Stimulated activated CD8-positive, alpha-beta memory T cell treated with anti-CD3 and anti-CD28 coated beads, Interleukin-4, amount 100 ng/mL, for 4 hours (primary cell): ENCODE results near the gene NEK8.
"Not testable (repeated sequence)": the region's sequence is repeated elsewhere in the genome, so short reads cannot be mapped to it uniquely, and the experiment has no call there.

Source experiments
- DNase-seq, 2 donors: peaks; one replicate each; pipeline ENCODE4 v3.0.0-alpha.2; 2020; ENCODE audit warnings: low read depth in 2 of 2, low spot score in 1 of 2

NEK8 gene

DNA sequence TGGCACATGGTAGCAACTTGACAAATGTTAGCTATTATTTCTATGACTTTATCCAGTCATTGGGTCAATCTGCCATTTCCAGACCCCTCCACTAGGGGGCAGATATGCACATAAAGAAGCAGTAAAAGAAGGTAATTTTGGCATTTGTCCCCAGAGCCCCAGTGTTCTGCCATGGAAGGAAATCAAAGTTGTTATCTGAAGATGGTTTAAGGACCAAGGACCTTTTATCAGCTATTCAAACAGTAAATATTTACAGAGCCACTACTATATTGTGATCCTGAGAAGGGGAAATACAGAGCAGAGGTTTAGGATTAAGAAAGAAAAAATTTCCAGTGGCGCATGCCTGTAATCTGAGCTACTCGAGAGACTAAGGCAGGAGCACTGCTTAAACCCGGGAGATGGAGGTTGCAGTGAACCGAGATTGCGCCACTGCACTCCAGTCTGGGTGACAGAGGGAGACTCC, 35.2 kb downstream of the NEK8 start:
- peak; percentile 55 to 79 for DNase-seq

DNA sequence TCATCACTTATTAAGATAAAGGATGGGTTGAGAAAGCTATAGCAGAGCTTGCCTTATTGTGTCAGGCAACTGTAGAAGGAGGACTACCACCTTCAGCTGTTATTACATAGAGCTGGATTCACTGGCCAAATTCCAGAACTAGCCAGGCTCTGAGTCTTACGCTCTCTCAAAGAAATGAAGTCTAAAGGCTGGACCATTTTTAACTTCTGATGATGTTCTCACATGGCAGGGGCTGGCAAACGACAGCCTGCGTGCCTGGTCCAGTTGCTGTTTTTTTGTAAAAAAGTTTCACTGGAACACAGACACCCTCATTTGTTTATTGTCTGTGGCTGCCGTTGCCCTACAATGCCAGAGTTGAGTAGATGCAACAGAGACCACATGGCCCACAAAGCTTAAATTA, 36.5 kb downstream of the NEK8 start:
- no peak for DNase-seq

DNA sequence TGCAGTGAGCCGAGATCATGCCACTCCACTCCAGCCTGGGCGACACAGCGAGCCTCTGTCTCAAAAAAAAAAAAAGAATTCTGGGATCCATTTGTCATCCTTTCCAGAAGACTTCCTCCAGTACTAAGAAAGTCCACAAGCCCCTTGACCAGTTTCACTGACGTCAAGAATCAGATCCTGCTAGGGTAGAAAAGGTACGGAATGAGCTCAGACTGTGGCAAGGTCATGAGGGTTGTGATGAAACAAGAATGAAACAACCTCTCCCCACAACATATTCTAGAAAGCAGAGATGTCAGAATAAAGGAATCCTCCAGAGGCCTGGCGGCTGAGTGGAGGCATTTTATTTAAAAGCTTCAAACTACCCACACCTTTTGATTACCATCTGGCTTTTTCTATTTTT, 45.1 kb downstream of the NEK8 start:
- DNase-seq = no peak

DNA sequence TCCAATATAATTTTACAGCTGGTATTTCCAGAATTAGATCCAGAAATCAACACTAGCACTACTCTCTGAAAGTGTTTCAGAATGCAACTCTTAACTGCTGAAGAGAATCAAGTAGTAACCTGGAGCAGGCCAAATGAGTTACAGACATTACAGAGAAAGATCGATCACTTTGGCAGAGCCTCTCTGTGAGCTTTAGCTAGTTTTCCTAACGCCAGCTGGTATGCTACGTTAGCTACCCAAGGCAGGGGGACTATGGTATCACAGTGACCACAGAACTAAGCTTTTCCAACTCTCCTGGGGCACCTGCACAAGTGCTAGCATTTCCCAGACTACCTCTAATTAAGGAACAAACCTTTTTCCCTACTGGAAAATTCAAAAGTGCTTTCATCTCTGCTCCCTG, 45.6 kb downstream of the NEK8 start:
- no peak for DNase-seq

DNA sequence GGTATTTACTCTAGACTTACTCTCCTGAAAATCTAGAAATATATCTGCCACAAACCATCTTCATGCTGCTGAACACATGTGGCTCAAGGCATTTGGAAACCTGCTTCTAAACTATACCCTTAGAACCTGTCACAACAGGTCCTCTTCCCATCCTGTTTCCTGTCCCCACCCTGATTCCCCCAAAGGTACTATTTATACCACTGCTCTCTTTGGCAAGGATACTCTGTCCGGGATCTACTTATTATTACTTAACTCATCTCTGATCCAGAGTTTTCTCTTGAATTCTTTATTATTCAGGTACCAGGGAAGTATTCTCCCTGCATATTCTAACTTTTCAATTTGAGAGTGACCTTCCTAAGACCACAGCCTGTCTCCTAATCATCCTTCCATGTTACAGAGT, 48.6 kb downstream of the NEK8 start:
- no peak for DNase-seq

DNA sequence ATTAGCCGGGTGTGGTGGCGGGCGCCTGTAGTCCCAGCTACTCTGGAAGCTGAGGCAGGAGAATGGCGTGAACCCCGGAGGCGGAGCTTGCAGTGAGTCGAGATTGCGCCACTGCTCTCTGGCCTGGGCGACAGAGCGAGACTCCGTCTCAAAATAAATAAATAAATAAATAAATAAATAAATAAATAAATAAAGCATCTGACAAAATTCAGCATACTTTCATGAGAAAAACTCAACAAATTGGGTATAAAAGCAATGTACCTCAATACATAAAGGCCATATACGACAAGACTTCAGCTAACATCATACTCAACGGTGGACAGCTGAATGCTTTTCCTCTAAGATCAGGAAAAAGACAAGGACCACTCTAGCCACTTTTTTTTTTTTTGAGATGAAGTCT, 51.0 kb downstream of the NEK8 start:
- DNase-seq = not testable (repeated sequence)

DNA sequence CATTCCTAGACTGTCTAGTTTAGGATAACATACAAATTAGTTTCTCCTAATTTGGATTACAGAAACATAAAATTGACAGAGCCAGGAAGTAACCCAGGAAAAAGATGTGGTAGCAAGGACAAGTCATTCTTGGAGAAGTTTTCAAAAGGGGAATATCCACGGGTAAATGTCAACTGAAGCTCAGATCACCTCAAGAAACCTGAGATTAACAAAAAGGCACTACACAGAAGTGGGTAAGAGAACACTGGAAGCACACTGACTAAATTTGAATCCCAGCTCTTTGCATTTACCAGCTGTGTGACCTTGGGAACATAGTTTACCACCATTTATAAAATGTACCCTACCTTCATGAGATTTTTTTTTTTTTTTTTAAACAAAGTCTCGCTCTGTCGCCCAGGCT, 54.6 kb downstream of the NEK8 start:
- DNase-seq = no peak

DNA sequence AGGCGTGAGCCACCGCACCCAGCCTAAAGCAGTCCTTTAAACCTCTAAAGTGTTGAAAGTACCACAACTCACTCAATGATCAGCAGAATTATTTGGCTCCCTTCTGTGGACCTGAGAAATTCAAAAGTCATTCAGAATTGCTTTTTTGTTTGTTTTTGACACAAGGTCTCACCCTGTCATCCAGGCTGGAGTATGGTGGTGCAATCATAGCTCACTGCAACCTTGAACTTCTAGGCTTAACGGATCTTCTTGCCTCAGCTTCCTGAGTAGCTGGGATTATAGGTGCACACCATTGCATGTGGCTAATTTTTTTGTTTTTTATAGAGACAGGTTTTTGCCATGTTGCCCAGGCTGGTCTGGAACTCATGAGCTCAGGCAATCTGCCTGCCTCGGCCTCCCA, 59.5 kb downstream of the NEK8 start:
- DNase-seq = no peak
